Renal pelvis (tissue), 4 donors: ENCODE results near the gene CLMN. TPM values are rescaled to one million over a fixed set of nuclear protein-coding genes. Genes with fewer than 3 reads are reported as not detected.

Experiments
- DNase-seq: peaks from one replicate; pipeline ENCODE4 v3.0.0-alpha.2; 2013
- polyA plus RNA-seq, 3 donors: library from polyadenylated mRNA; unstranded; fragments of 120-200 nt; gene quantifications; one replicate each; pipeline ENCODE4 v1.2.1, GENCODE V29; 2013; ENCODE audit not compliant: insufficient read length in 3 of 3

Gene CLMN
- polyA plus RNA-seq, 3 donors = 18.2 to 41.5 (median 30.6) TPM

- DNase-seq = no peak
Measured at GRCh38 chr14:95321693-95322455, 2.2 kb upstream of the CLMN start.

DNA sequence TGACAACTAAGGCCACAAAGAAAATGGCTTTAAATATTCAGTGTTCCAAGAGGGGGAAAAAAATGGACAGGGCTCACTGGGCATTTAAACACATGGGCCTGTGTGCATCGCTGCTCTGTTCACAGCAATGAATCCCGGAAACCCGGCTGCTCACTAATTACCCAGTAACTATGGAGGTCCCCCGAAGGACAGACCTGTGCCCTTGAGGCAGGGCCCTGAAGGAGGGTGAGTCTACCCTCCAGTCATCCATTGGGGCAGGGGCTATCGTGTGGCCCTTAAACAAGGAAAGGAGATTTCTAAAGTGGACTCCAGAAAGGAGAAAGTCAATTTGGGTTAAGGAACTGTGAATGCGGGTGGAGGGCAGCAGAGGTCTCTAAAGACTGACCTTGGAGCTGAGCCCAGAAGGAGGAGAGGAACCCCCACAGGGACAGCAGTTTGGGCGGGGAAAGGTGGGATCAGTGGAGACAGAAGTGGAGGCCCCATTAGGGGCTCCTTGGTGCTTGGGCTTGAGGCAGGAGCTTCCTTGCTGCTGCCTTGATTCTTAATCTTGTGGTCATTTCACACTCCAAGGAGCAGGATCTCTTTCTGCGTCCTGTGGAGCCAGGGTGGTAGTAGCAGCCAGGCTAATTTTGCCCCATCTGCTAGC lies 1.4 kb upstream of the CLMN start:
- DNase-seq = no peak

- DNase-seq = peak; percentile 42
Measured at GRCh38 chr14:95320078-95320895, 579 bp upstream of the CLMN start.

DNA sequence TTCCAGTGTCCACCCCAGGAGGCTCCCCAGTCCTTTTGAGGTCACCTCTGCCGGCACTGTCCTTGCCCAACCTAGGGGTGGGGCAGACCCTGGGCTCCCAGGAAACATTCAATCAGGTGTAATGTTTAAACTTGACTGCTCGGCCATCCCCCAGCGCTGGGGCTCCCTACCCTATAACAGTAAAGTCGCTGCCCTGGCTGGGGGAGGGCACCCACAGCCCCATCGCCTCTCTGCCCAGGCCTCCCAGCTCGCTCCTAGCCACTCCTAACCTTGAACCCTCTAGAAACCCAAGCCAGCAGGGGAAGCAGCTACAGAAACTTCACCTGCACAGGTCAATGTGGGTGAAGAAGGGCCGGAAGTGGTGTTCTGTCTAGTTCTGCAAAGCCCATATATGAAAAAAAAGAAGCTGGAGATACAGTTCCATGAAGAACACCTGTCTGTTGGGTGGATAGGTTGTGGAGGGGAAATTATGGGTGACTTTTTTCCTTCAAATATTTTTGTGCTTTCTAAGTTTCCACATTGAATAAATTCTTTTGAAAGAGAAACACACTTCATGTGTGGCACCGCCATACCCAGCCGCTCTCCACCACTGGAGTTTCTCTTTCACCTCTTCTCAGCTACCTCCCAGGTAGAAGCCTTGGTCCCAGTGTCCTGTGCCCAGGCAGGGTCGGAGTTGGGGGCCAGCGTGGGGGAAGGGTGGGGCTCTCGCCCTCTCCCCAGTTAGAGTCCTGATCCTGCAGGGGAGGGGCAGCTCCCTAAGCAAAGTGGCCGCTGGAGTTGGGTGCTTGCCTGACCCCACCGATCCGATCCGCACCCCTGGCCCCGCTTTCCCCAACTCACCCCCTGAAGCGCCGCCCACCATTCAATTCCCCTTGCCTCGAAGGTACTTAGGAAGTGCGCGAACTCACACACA lies 1.1 kb downstream of the CLMN start:
- no peak for DNase-seq

DNA sequence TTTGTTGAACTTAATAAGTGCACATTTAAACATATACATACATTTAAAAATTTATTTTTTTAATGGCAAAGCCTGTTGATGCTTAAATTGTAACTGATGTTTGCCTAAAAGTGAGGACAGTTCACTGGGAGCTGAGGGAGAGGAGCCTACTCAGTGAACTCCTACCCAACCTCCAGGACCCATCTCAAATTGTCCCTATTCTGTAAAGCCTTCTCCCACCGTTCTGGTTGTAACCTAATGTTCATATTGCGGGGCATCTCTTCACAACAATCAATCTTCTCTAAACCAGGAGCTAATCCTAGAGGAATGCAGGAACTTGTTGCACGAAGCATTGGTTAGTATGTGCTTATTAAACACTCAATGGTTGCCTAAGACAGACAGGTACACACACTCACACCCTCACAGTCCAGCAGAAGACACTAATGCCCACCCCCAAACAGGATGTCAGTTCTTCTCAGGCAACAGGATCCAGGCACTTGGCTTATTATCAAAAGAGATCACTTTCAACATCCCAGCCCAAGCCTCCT lies 1.8 kb downstream of the CLMN start:
- DNase-seq = no peak

- no peak for DNase-seq
Measured at GRCh38 chr14:95316821-95317220, 2.9 kb downstream of the CLMN start.

DNA sequence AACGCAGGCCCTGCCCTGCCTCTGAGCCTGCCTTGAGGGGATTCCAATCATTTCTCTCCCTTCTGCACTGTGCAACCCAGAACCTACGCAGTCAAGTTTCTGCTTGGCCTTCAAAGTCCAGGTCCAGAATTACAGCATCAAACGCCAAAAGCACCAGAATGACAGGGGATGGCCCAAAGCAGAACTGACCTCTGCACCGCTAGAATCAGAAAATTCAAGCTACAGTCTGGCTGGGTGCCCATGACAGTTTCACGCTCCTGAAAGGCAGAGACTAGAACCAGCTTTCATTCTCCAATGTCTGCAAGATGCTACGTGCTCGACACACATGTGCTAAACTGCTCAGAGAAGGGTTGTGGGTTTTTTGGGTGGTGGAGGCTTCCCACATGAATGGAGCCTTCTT lies 4.1 kb downstream of the CLMN start:
- no peak for DNase-seq

GRCh38 chr14:95315156-95315555 lies 4.6 kb downstream of the CLMN start:
- no peak for DNase-seq

DNA sequence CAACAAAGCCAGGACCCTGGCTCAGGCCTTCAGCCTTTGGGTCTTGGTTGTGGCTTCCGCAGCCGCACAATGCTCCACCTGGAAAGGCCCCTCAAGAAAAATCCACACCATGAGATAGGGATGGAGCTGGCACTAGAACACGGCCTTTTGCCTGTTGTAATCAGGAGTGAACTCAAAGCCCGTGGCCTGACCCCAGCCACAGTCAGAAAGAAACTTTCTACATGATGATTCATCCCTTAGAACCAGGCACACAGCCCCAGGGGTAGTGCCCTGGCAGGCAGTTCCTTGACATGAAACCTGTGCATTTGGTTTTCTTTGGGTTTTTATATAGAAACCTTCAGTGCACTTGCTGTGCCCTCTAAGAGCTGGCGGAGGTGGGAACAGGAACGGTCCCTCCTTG lies 5.1 kb downstream of the CLMN start:
- DNase-seq = no peak

DNA sequence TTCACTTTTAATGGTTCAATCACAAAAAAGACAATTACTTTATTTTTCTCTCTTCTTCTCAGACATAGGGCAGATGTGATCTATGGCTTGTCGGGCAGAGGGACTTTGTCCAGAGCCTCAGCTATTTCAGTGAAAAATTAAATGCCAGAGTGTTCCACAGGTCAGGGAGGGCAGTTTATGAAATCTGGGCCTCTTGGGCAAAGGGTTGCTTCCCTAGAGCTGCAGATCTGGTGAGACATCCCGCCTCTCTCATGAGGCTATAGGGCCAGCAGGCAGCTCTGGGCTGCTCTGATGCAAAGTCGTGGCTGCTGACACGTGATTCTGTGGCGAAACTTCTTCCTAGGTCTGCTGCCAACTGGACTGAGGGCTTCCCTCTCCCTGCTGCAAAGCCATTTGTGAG lies 6.0 kb downstream of the CLMN start:
- DNase-seq = no peak

DNA sequence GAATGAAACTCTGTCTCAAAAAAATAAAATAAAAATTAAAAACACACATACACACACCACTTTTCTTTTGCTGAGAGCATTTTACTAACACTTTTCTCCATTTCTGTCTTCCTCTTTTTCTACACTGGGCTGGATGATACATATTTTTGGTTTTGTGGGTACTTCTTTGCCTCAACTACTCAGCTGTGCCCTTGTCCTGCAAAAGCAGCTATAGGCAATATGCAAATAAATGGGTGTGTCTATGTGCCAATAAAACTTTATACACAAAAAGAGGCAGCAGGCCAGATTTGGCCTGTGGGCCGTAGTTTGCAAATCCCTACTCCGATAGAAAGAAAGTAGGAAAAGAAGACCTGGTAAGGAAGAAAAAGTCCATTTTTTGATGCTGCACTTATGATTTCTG lies 6.5 kb downstream of the CLMN start:
- no peak for DNase-seq

GRCh38 chr14:95312311-95312710 lies 7.4 kb downstream of the CLMN start:
- no peak for DNase-seq

DNA sequence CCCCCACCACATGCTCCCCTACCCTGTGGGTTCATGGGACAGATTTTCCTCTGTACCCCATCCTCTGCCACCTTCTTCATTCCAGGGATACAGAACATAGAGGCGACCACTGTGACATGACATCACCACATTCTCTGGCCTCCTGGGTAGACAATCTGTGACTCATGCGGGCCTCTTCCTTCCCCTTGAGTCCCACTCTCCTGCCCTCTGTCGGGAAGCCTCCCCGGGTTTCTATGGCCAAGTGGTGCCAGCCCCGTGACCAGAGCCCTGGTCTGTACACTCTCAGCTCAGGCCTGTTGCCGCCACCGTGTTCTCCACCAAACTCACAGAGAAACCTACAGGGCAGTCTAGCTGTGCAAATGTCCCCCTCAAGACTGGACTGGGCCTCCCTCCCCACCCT lies 8.0 kb downstream of the CLMN start:
- no peak for DNase-seq

- DNase-seq = no peak
Measured at GRCh38 chr14:95310635-95311380, 8.9 kb downstream of the CLMN start.

GRCh38 chr14:95309261-95310051 lies 10.3 kb downstream of the CLMN start:
- no peak for DNase-seq

GRCh38 chr14:95308073-95308472 lies 11.6 kb downstream of the CLMN start:
- no peak for DNase-seq

DNA sequence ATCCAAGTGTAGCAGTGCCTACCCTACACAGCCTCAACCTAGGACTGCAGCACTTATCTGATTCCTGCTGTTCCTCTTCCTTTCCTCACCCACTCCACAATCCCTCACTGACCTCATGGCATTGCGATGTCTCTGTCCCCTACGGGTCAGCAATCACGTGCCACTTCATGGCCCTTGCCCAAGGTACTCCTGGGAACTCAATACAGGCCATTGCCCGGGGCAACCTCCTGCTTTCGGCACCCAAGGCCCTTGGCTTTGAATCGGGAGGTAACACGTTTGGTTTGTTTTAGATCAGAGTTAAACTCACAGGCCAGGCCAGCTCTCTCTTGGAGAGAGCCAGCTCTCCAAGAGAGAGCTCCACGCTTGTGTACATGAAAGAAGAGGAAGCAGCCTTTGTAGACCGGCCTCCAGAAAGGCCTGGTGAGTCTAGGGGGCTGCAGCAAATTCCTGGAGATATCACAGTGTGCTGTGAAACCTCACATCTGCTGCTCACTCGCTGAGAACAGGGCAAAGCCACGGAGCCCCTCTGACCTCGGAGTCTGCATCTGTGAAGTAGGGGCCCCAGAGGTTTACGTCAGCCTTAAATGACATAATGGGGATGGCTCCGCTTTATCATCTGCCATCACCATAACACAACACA lies 12.2 kb downstream of the CLMN start:
- DNase-seq = no peak

DNA sequence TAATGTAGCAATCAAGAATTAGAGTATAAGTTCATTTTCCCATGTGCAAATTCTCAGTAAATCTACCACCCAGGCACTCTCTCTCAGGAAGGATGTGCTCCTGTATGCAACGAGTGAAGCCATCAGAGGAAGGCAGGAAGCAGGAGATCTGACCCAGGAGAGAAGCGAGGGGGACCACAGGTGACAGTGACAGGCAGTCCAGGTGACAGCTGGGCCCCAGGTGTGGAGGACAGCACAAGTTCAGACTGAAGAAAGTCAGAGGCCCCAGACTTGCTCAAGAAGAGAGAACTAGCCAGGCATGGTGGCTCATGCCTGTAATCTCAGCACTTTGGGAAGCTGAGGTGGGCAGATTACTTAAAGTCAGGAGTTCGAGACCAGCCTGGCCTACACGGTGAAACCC lies 13.8 kb downstream of the CLMN start:
- no peak for DNase-seq

DNA sequence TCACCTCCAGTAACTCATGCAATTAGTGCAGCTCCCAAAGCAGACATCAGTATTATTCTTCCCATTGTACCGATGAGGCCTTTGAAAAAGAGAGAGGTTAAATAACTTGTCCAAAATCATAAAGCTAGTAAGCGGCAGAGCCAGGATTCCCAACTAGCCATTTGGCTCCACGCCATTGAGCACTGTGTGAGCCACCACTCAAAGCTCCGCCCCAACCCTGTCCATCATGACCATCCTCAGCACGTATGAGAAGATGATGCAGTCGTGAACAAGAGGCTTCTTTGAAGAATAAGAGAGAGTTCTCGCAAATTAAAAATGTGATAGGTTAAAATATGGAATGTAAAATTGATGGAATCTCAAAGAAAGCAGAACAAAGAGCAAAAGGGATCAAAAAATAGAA lies 14.6 kb downstream of the CLMN start:
- no peak for DNase-seq
